Activated T-helper 17 cell treated with anti-CD3 and anti-CD28 coated beads, Interleukin-2, amount 50 U/mL, for 72 hours (primary cell): ENCODE data around the gene TRAF3. TPM values are rescaled to one million over a fixed set of nuclear protein-coding genes. Genes with fewer than 3 reads are reported as not detected.
"Not testable (repeated sequence)": the region's sequence is repeated elsewhere in the genome, so short reads cannot be mapped to it uniquely, and the experiment has no call there.

ENCODE experiments used
- ATAC-seq: fragments of 150-1000 bp; cut with Tn5 transposase; replicated peaks from 2 replicates; pipeline ENCODE4 v1.10.0; 2021; ENCODE audit warnings: mild to moderate bottlenecking, moderate library complexity
- H3K27ac Mint-ChIP-seq: one replicate; pipeline ENCODE4 v1.8.0; 2022; ENCODE audit warnings: mixed read lengths
- H3K27me3 Mint-ChIP-seq: one replicate; pipeline ENCODE4 v1.8.0; 2022; ENCODE audit warnings: mixed read lengths
- H3K36me3 Mint-ChIP-seq: one replicate; pipeline ENCODE4 v1.8.0; 2022; ENCODE audit warnings: low read depth, mild to moderate bottlenecking, mixed read lengths
- H3K4me1 Mint-ChIP-seq: one replicate; pipeline ENCODE4 v1.8.0; 2022; ENCODE audit warnings: mixed read lengths
- H3K4me3 Mint-ChIP-seq: one replicate; pipeline ENCODE4 v1.8.0; 2022; ENCODE audit warnings: mild to moderate bottlenecking, mixed read lengths
- H3K9me3 Mint-ChIP-seq: one replicate; pipeline ENCODE4 v1.8.0; 2022; ENCODE audit warnings: mixed read lengths
- total RNA-seq, 2 donors: library from RNA; stranded (reverse); gene quantifications; one replicate each; pipeline ENCODE4 v1.2.3, GENCODE V29; 2022

TRAF3 gene
- total RNA-seq, 2 donors from 2014 or later: 61.7 to 133 TPM

- ATAC-seq: peak; percentile 84
- Mint-ChIP-seq H3K9me3 (no peaks in the 10 kb centered on the region), H3K4me3 (peak overlapping the region; percentile 60), H3K4me1 (peaks cover 58% of the 10 kb centered on the region), H3K36me3 (peaks cover 98% of the 10 kb centered on the region), H3K27ac (peak overlapping the region; percentile 92), H3K27me3 (no peaks in the 10 kb centered on the region)
Measured at GRCh38 chr14:102831163-102831804, 54.0 kb downstream of the TRAF3 start.

GRCh38 chr14:102833341-102833740 lies 56.1 kb downstream of the TRAF3 start:
- H3K4me3 Mint-ChIP-seq: no peak overlapping the region
- H3K27me3 Mint-ChIP-seq: no peaks in the 10 kb centered on the region
- peaks cover 48% of the 10 kb centered on the region for H3K4me1 Mint-ChIP-seq
- no peaks in the 10 kb centered on the region for H3K9me3 Mint-ChIP-seq
- no peak overlapping the region for H3K27ac Mint-ChIP-seq
- ATAC-seq: no peak
- H3K36me3 Mint-ChIP-seq: peaks cover 100% of the 10 kb centered on the region

DNA sequence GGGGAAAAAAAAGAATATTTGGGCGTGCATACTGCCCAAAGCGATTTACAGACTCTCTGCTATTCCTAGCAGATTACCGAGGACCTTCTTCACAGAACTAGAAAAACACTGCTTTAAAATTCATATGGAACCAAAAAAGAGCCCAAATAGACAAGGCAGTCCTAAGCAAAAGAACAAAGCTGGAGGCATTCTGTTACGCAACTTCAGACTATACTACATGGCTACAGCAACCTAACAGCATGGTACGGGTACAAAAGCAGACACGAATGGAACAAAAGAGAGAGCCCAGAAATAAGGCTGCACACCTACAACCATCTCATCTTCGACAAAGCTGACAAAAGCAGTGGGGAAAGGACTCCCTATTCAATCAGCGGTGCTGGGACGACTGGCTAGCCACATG lies 56.7 kb downstream of the TRAF3 start:
- H3K27me3 Mint-ChIP-seq: no peaks in the 10 kb centered on the region
- peaks cover 44% of the 10 kb centered on the region for H3K4me1 Mint-ChIP-seq
- ATAC-seq: no peak
- no peak overlapping the region for H3K27ac Mint-ChIP-seq
- H3K4me3 Mint-ChIP-seq: no peak overlapping the region
- H3K36me3 Mint-ChIP-seq: peaks cover 100% of the 10 kb centered on the region
- no peaks in the 10 kb centered on the region for H3K9me3 Mint-ChIP-seq

DNA sequence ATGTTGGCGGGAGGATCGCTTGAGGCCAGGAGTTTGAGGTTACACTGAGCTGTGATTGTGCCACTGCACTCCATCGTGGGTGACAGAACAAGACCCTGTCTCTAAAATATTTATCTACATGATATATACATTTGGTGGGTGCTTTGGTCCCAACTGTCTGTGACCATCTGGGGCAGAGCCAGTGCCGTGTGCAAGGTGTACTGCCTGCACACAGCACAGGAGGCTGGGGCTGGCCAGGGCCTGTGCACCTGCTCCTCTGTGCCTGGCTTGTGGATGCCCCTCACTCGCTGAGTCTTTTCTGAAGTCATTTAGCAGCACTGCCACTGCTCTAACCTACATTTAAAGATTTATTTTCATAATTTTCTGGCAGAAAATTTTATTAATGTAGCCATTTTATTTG lies 58.7 kb downstream of the TRAF3 start:
- H3K36me3 Mint-ChIP-seq: peaks cover 100% of the 10 kb centered on the region
- no peak overlapping the region for H3K4me3 Mint-ChIP-seq
- H3K27me3 Mint-ChIP-seq: no peaks in the 10 kb centered on the region
- H3K4me1 Mint-ChIP-seq: peaks cover 30% of the 10 kb centered on the region
- H3K27ac Mint-ChIP-seq: peak overlapping the region; percentile 18
- no peaks in the 10 kb centered on the region for H3K9me3 Mint-ChIP-seq
- no peak for ATAC-seq

DNA sequence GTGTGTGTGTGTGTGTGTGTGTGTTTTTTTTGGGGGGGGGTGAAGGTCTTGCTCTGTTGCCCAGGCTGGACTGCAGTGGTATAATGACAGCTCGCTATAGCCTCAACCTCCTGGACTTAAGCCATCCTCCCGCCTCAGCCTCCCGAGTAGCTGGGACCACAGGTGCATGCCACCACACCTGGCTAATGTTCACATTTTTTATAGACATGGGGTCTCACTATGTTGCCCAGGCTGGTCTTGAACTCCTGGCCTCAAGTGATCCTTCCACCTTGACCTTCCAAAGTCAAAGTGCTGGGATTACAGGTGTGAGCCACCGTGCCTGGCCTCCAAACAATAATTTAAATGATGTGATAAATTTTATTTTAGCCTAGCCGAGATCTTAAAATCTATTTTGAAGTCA lies 59.9 kb downstream of the TRAF3 start:
- H3K4me1 Mint-ChIP-seq: peaks cover 22% of the 10 kb centered on the region
- peaks cover 100% of the 10 kb centered on the region for H3K36me3 Mint-ChIP-seq
- H3K9me3 Mint-ChIP-seq, H3K27ac Mint-ChIP-seq, H3K4me3 Mint-ChIP-seq, ATAC-seq, H3K27me3 Mint-ChIP-seq: not testable (repeated sequence)

- H3K4me1 Mint-ChIP-seq: peaks cover 22% of the 10 kb centered on the region
- no peaks in the 10 kb centered on the region for H3K27me3 Mint-ChIP-seq
- no peaks in the 10 kb centered on the region for H3K9me3 Mint-ChIP-seq
- no peak overlapping the region for H3K4me3 Mint-ChIP-seq
- H3K27ac Mint-ChIP-seq: peak overlapping the region; percentile 53
- no peak for ATAC-seq
- peaks cover 95% of the 10 kb centered on the region for H3K36me3 Mint-ChIP-seq
Measured at GRCh38 chr14:102838501-102838900, 61.3 kb downstream of the TRAF3 start.

DNA sequence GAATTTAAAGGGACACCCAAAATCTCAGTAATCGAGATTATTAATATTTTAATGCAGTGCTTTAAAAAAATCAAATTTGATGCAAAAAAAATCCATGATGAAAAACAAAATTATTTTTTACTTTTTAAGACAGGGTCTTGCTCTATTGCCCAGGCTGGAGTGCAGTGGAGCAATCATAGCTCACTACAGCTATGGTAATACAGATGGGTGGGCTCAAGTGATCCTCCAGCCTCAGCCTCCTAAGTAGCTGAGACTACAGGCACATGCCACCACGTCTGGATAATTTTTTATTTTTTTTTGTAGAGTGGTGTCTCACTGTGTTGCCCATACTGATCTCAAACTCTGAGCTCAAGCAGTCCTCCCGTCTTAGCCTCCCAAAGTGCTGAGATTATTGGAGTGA lies 62.9 kb downstream of the TRAF3 start:
- H3K9me3 Mint-ChIP-seq: no peaks in the 10 kb centered on the region
- peaks cover 89% of the 10 kb centered on the region for H3K36me3 Mint-ChIP-seq
- ATAC-seq: no peak
- no peak overlapping the region for H3K4me3 Mint-ChIP-seq
- H3K27me3 Mint-ChIP-seq: no peaks in the 10 kb centered on the region
- H3K4me1 Mint-ChIP-seq: peaks cover 21% of the 10 kb centered on the region
- no peak overlapping the region for H3K27ac Mint-ChIP-seq

- Mint-ChIP-seq H3K9me3 (no peaks in the 10 kb centered on the region), H3K27ac (peak overlapping the region; percentile 2), H3K36me3 (peaks cover 82% of the 10 kb centered on the region), H3K27me3 (no peaks in the 10 kb centered on the region), H3K4me3 (no peak overlapping the region), H3K4me1 (peaks cover 16% of the 10 kb centered on the region)
- ATAC-seq: no peak
Measured at GRCh38 chr14:102840771-102841528, 63.7 kb downstream of the TRAF3 start.

- Mint-ChIP-seq H3K36me3 (peaks cover 84% of the 10 kb centered on the region), H3K4me3 (no peak overlapping the region), H3K9me3 (no peaks in the 10 kb centered on the region), H3K27me3 (no peaks in the 10 kb centered on the region), H3K4me1 (peaks cover 14% of the 10 kb centered on the region), H3K27ac (no peak overlapping the region)
- no peak for ATAC-seq
Measured at GRCh38 chr14:102848830-102849525, 71.7 kb downstream of the TRAF3 start.

GRCh38 chr14:102849526-102850379 lies 72.5 kb downstream of the TRAF3 start:
- H3K4me3 Mint-ChIP-seq: no peak overlapping the region
- no peaks in the 10 kb centered on the region for H3K9me3 Mint-ChIP-seq

GRCh38 chr14:102853648-102854047 lies 76.4 kb downstream of the TRAF3 start:
- Mint-ChIP-seq H3K36me3 (peaks cover 98% of the 10 kb centered on the region), H3K4me1 (peaks cover 19% of the 10 kb centered on the region), H3K4me3 (no peak overlapping the region), H3K27me3 (no peaks in the 10 kb centered on the region), H3K9me3 (no peaks in the 10 kb centered on the region), H3K27ac (no peak overlapping the region)
- no peak for ATAC-seq

More at GRCh38 chr14:102849526-102850379, 72.5 kb downstream of the TRAF3 start:
- Mint-ChIP-seq H3K27me3 (no peaks in the 10 kb centered on the region), H3K27ac (peak overlapping the region; percentile 65), H3K36me3 (peaks cover 86% of the 10 kb centered on the region), H3K4me1 (peaks cover 13% of the 10 kb centered on the region)
- no peak for ATAC-seq

GRCh38 chr14:102854091-102854703 lies 76.9 kb downstream of the TRAF3 start:
- H3K36me3 Mint-ChIP-seq: peaks cover 98% of the 10 kb centered on the region
- H3K27me3 Mint-ChIP-seq: no peaks in the 10 kb centered on the region
- ATAC-seq: peak; percentile 57
- no peaks in the 10 kb centered on the region for H3K9me3 Mint-ChIP-seq
- no peak overlapping the region for H3K27ac Mint-ChIP-seq
- no peak overlapping the region for H3K4me3 Mint-ChIP-seq
- peaks cover 19% of the 10 kb centered on the region for H3K4me1 Mint-ChIP-seq

DNA sequence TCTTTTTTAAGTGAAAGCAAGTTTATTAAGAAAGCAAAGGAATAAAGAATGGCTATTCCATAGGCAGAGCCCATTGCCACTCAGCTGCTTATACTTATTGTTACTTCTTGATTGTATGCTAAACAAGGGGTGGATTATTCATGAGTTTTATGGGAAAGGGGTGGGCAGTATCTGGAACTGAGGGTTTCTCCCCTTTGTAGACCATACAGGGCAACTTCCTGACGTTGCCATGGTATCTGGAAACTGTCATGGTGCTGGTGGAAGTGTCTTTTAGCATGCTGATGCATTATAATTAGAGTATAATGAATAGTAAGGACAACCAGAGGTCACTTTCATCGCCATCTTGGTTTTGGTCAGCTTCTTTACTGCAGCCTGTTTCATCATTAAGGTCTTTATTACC lies 78.9 kb downstream of the TRAF3 start:
- Mint-ChIP-seq H3K4me1 (peaks cover 19% of the 10 kb centered on the region), H3K27ac (peak overlapping the region; percentile 47), H3K4me3 (no peak overlapping the region), H3K36me3 (peaks cover 99% of the 10 kb centered on the region), H3K9me3 (no peaks in the 10 kb centered on the region), H3K27me3 (no peaks in the 10 kb centered on the region)
- no peak for ATAC-seq

- Mint-ChIP-seq H3K27ac (no peak overlapping the region), H3K27me3 (no peaks in the 10 kb centered on the region), H3K36me3 (peaks cover 99% of the 10 kb centered on the region), H3K4me1 (peaks cover 25% of the 10 kb centered on the region), H3K9me3 (peaks cover 6% of the 10 kb centered on the region), H3K4me3 (no peak overlapping the region)
- ATAC-seq: no peak
Measured at GRCh38 chr14:102857444-102857843, 80.2 kb downstream of the TRAF3 start.
